IMR-90 (cell line): ENCODE data around the gene DTD1. TPM values are rescaled to one million over a fixed set of nuclear protein-coding genes. Genes with fewer than 3 reads are reported as not detected.

Source experiments
- ATAC-seq: fragments of 200-7000 bp; cut with Tn5 transposase; 2 replicates; pipeline ENCODE4 v1.9.1; 2020; ENCODE audit warnings: low read depth, mild to moderate bottlenecking, moderate library complexity
- BruUV-seq: library from RNA; stranded (reverse); fragments of 400-500 nt; replicated peaks from 2 replicates; lab custom pipeline; 2021; lab: Mats Ljungman, UMichigan
- CTCF ChIA-PET: fragments of 300-600 bp; formaldehyde crosslinking; extraction: SDS; loops from one replicate; lab custom pipeline; 2021; ENCODE audit warnings: antibody characterized with exemption; lab: Yijun Ruan, JAX
- POLR2A ChIA-PET: fragments of 300-600 bp; sonication (Branson Sonifier 250); formaldehyde crosslinking; loops from one replicate; lab custom pipeline; 2022; ENCODE audit warnings: antibody characterized with exemption; ENCODE audit not compliant: unreplicated experiment; lab: Charles Lee
- DNase-seq: peaks from one replicate; pipeline ENCODE4 v3.0.0; 2013
- H2AFZ ChIP-seq: replicated peaks from 2 replicates; pipeline ENCODE3; 2013; ENCODE audit warnings: low read length, mild to moderate bottlenecking; ENCODE audit not compliant: poor library complexity
- H2AK5ac ChIP-seq: 2 replicates; pipeline ENCODE4 v1.6.1; 2013; ENCODE audit warnings: low read depth, low read length, inconsistent platforms
- H2AK9ac ChIP-seq: replicated peaks from 2 replicates; pipeline ENCODE3; 2013; ENCODE audit warnings: mild to moderate bottlenecking, low read depth, low read length, moderate library complexity; ENCODE audit not compliant: poor library complexity
- H2BK120ac ChIP-seq: 2 replicates; pipeline ENCODE4 v1.6.1; 2013; ENCODE audit warnings: low read depth, low read length, inconsistent platforms
- H2BK15ac ChIP-seq: 3 replicates; pipeline ENCODE4 v1.6.1; 2013; ENCODE audit warnings: low read depth, low read length, inconsistent platforms
- H2BK20ac ChIP-seq: 2 replicates; pipeline ENCODE4 v1.6.1; 2013; ENCODE audit warnings: low read depth, mild to moderate bottlenecking, inconsistent platforms, low read length, moderate library complexity
- H2BK5ac ChIP-seq: 2 replicates; pipeline ENCODE4 v1.6.1; 2013; ENCODE audit warnings: mild to moderate bottlenecking, low read depth, low read length, inconsistent platforms; ENCODE audit not compliant: poor library complexity, severe bottlenecking
- H3K14ac ChIP-seq: replicated peaks from 2 replicates; pipeline ENCODE4 v1.6.1; 2013; ENCODE audit warnings: low read depth, low read length, inconsistent platforms
- H3K18ac ChIP-seq: 2 replicates; pipeline ENCODE4 v1.6.1; 2013; ENCODE audit warnings: low read depth, low read length, control low read depth
- H3K23ac ChIP-seq: 2 replicates; pipeline ENCODE4 v1.6.1; 2013; ENCODE audit warnings: low read depth, low read length, inconsistent platforms
- H3K27ac ChIP-seq: 2 replicates; pipeline ENCODE4 v1.5.1; 2013; ENCODE audit warnings: mild to moderate bottlenecking, control low read depth, low read length; ENCODE audit not compliant: insufficient read depth
- H3K27me3 ChIP-seq: 2 replicates; pipeline ENCODE4 v1.6.1; 2013; ENCODE audit warnings: low read length; ENCODE audit not compliant: control insufficient read depth, insufficient read depth
- H3K36me3 ChIP-seq: 2 replicates; pipeline ENCODE4 v1.6.1; 2013; ENCODE audit warnings: low read length, mixed read lengths; ENCODE audit not compliant: control insufficient read depth, insufficient read depth
- H3K4ac ChIP-seq: 2 replicates; pipeline ENCODE4 v1.6.1; 2013; ENCODE audit warnings: low read depth, low read length, inconsistent platforms
- H3K4me1 ChIP-seq: 2 replicates; pipeline ENCODE4 v1.6.1; 2013; ENCODE audit warnings: low read length, mixed read lengths; ENCODE audit not compliant: control insufficient read depth, insufficient read depth
- H3K4me2 ChIP-seq: 2 replicates; pipeline ENCODE4 v1.6.1; 2013; ENCODE audit warnings: low read depth, mild to moderate bottlenecking, control low read depth, low read length, moderate library complexity
- H3K4me3 ChIP-seq: 2 replicates; pipeline ENCODE4 v1.5.1; 2013; ENCODE audit warnings: low read depth, mild to moderate bottlenecking, control low read depth, low read length, moderate library complexity; ENCODE audit not compliant: insufficient read depth
- H3K56ac ChIP-seq: 2 replicates; pipeline ENCODE4 v1.6.1; 2013; ENCODE audit warnings: low read length, inconsistent platforms; ENCODE audit not compliant: insufficient read depth; ENCODE audit errors: extremely low read depth
- H3K79me1 ChIP-seq, 2 experiments: 2 replicates each; pipeline ENCODE4 v1.6.1; 2013; ENCODE audit warnings: low read length in 2 of 2, inconsistent platforms in 1 of 2, low read depth in 1 of 2
- H3K9ac ChIP-seq: 2 replicates; pipeline ENCODE4 v1.6.1; 2013; ENCODE audit warnings: low read depth, low read length, control low read depth
- H3K9me1 ChIP-seq: 2 replicates; pipeline ENCODE4 v1.6.1; 2013; ENCODE audit warnings: low read length, inconsistent platforms; ENCODE audit not compliant: insufficient read depth
- H3K9me3 ChIP-seq: 2 replicates; pipeline ENCODE4 v1.6.1; 2013; ENCODE audit warnings: low read length; ENCODE audit not compliant: control insufficient read depth, insufficient read depth
- H4K20me1 ChIP-seq: 2 replicates; pipeline ENCODE4 v1.6.1; 2013; ENCODE audit warnings: low read length, inconsistent platforms; ENCODE audit not compliant: insufficient read depth
- H4K5ac ChIP-seq: 2 replicates; pipeline ENCODE4 v1.6.1; 2013; ENCODE audit warnings: mild to moderate bottlenecking, low read depth, low read length, control low read depth
- H4K8ac ChIP-seq, 2 experiments: 2 replicates each; pipeline ENCODE4 v1.6.1; 2013; ENCODE audit warnings: low read depth in 2 of 2, low read length in 2 of 2, control low read depth in 1 of 2, inconsistent platforms in 1 of 2
- H4K91ac ChIP-seq: 2 replicates; pipeline ENCODE4 v1.6.1; 2013; ENCODE audit warnings: low read depth, low read length, inconsistent platforms; ENCODE audit not compliant: insufficient read depth
- BHLHE40 ChIP-seq: fragments of 150-350 bp; IDR thresholded peaks from 2 replicates; pipeline ENCODE4 v1.6.1; 2016; ENCODE audit warnings: mild to moderate bottlenecking, low read depth, low read length
- CEBPB ChIP-seq: IDR thresholded peaks from 2 replicates; pipeline ENCODE4 v1.6.1; 2012; ENCODE audit warnings: low read depth, low read length, improper control_type of control experiment
- CHD1 ChIP-seq: IDR thresholded peaks from 2 replicates; pipeline ENCODE4 v1.6.1; 2012; ENCODE audit warnings: low read depth, low read length, improper control_type of control experiment
- MAFK ChIP-seq: IDR thresholded peaks from 2 replicates; pipeline ENCODE4 v1.6.1; 2012; ENCODE audit warnings: low read depth, low read length, improper control_type of control experiment
- MAZ ChIP-seq: IDR thresholded peaks from 2 replicates; pipeline ENCODE4 v1.6.1; 2012; ENCODE audit warnings: low read depth, mild to moderate bottlenecking, low read length, improper control_type of control experiment, moderate library complexity, borderline replicate concordance
- MXI1 ChIP-seq: IDR thresholded peaks from 2 replicates; pipeline ENCODE4 v1.6.1; 2012; ENCODE audit warnings: low read depth, mild to moderate bottlenecking, low read length, moderate library complexity, borderline replicate concordance
- NFE2L2 ChIP-seq: fragments of 150-350 bp; IDR thresholded peaks from 2 replicates; pipeline ENCODE4 v1.6.1; 2016; ENCODE audit warnings: low read depth, mild to moderate bottlenecking, low read length
- POLR2A ChIP-seq: IDR thresholded peaks from 2 replicates; pipeline ENCODE4 v1.6.1; 2012; ENCODE audit warnings: mild to moderate bottlenecking, low read depth, low read length
- RAD21 ChIP-seq: IDR thresholded peaks from 2 replicates; pipeline ENCODE4 v1.6.1; 2012; ENCODE audit warnings: low read length, improper control_type of control experiment
- RCOR1 ChIP-seq: IDR thresholded peaks from 2 replicates; pipeline ENCODE4 v1.6.1; 2012; ENCODE audit warnings: mild to moderate bottlenecking, low read length, improper control_type of control experiment; ENCODE audit not compliant: insufficient replicate concordance
- RFX5 ChIP-seq: IDR thresholded peaks from 2 replicates; pipeline ENCODE4 v1.8.0; 2012; ENCODE audit warnings: low read depth, mild to moderate bottlenecking, low read length, moderate library complexity
- WGBS, 2 experiments: methylation state at CpG; one replicate each; pipeline versions ENCODE4 v1.1.5 to v1.1.7; 2013; ENCODE audit warnings: missing lambda C conversion rate in 2 of 2; ENCODE audit not compliant: insufficient read length in 1 of 2; ENCODE audit errors: extremely low coverage in 2 of 2; 5-methylcytosine and 5-hydroxymethylcytosine counted together
- dilution Hi-C: fragments of 300-500 bp; cut with HindIII; formaldehyde crosslinking; loops from one replicate; pipeline ENCODE4 v1.14.3; 2018; ENCODE audit warnings: low sequenced_read_pairs; ENCODE audit not compliant: unreplicated experiment
- in situ Hi-C: fragments of 300-500 bp; cut with MboI; formaldehyde crosslinking; loops from 3 replicates; pipeline ENCODE4 v1.14.3; 2019; ENCODE audit warnings: low sequenced_read_pairs, inconsistent platforms, mixed read lengths
- intact Hi-C: fragments of 100-400 bp; cut with micrococcal nuclease; formaldehyde crosslinking; loops from 2 replicates; pipeline ENCODE4 v1.10.0; 2022
- polyA plus RNA-seq, 3 experiments: library from polyadenylated mRNA; depleted of rRNA; stranded (reverse); fragments of >200 nt; gene quantifications; 2 replicates each; pipeline ENCODE4 v1.2.3, GENCODE V29; 2012; ENCODE audit warnings: low replicate concordance in 1 of 3
- total RNA-seq: library from RNA; depleted of rRNA; stranded (reverse); fragments of >200 nt; gene quantifications from 2 replicates; pipeline ENCODE4 v1.2.3, GENCODE V29; 2012
- TF ChIP-seq, protein P1 (sequence below): fragments of 150-350 bp; IDR thresholded peaks from 2 replicates; pipeline ENCODE4 v1.6.1; 2016; ENCODE audit warnings: low read depth, mild to moderate bottlenecking, low read length, moderate library complexity, borderline replicate concordance
- TF ChIP-seq, protein P2 (sequence below): conservative IDR thresholded peaks from 2 replicates; pipeline ENCODE4 v1.5.1; 2012; ENCODE audit warnings: mild to moderate bottlenecking, low read depth, low read length, improper control_type of control experiment

Gene DTD1
- total and polyA plus RNA-seq, 2 of the 4 experiments (the other 2 are of a cell fraction) = 73.1 to 101 TPM

DNA sequence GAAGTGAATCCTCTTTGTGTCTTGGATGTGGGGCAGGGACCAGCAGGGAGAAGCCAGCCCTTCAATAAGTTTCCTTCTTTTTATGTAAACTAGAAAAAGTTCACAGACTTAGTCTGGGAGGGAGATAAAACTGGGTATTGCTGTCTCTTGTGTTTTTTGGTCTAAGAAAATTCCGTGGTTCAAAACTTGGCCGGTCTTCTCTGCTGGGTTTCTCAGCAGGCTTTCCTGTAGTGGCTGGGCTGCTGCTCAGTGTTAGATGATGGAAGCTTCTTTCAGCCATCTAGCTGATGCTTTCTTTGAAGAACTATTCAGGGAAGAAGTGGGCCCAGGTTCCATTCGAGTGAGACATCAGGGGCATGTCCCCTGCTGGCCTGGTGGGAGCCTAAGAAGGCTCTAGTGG lies 155.0 kb downstream of the DTD1 start:
- Histone ChIP-seq H2BK120ac (no peak overlapping the region), H3K14ac (no peak overlapping the region), H3K79me1 (peaks cover 6 to 8% of the 10 kb centered on the region in 2 experiments; a peak in 3 of 4 replicates), H3K9me1 (peaks cover 5% of the 10 kb centered on the region), H4K20me1 (no peaks in the 10 kb centered on the region), H3K23ac (no peak overlapping the region), H2AK9ac (no peak overlapping the region), H3K4me1 (peaks cover 8% of the 10 kb centered on the region), H3K4ac (no peak overlapping the region), H4K8ac (no peak overlapping the region), H2AFZ (no peak overlapping the region), H3K18ac (no peak overlapping the region), H3K36me3 (peaks cover 9% of the 10 kb centered on the region), H2BK15ac (no peak overlapping the region), H3K9ac (no peak overlapping the region), H3K4me3 (no peak overlapping the region), H3K56ac (no peak overlapping the region), H3K4me2 (no peak overlapping the region), H3K27ac (no peak overlapping the region), H2BK20ac (no peak overlapping the region), H4K5ac (no peak overlapping the region), H3K27me3 (no peaks in the 10 kb centered on the region), H2AK5ac (no peak overlapping the region), H3K9me3 (no peaks in the 10 kb centered on the region), H4K91ac (no peak overlapping the region), H2BK5ac (no peak overlapping the region)
- BruUV-seq = no TSS peak
- ChIA-PET POLR2A (no interaction called here), CTCF (no interaction called here)
- TF ChIP-seq BHLHE40 (no peak), RCOR1 (no peak), NFE2L2 (no peak), MAZ (no peak), MAFK (no peak), RAD21 (no peak), POLR2A (no peak), RFX5 (no peak), CEBPB (no peak), CHD1 (no peak), MXI1 (no peak)
- TF ChIP-seq, protein P1, sequence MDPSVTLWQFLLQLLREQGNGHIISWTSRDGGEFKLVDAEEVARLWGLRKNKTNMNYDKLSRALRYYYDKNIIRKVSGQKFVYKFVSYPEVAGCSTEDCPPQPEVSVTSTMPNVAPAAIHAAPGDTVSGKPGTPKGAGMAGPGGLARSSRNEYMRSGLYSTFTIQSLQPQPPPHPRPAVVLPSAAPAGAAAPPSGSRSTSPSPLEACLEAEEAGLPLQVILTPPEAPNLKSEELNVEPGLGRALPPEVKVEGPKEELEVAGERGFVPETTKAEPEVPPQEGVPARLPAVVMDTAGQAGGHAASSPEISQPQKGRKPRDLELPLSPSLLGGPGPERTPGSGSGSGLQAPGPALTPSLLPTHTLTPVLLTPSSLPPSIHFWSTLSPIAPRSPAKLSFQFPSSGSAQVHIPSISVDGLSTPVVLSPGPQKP = no peak
- TF ChIP-seq, protein P2, sequence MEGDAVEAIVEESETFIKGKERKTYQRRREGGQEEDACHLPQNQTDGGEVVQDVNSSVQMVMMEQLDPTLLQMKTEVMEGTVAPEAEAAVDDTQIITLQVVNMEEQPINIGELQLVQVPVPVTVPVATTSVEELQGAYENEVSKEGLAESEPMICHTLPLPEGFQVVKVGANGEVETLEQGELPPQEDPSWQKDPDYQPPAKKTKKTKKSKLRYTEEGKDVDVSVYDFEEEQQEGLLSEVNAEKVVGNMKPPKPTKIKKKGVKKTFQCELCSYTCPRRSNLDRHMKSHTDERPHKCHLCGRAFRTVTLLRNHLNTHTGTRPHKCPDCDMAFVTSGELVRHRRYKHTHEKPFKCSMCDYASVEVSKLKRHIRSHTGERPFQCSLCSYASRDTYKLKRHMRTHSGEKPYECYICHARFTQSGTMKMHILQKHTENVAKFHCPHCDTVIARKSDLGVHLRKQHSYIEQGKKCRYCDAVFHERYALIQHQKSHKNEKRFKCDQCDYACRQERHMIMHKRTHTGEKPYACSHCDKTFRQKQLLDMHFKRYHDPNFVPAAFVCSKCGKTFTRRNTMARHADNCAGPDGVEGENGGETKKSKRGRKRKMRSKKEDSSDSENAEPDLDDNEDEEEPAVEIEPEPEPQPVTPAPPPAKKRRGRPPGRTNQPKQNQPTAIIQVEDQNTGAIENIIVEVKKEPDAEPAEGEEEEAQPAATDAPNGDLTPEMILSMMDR = no peak
- in situ Hi-C loops = no loop called here
- DNase-seq = no peak
- intact Hi-C loops = no loop called here
- no CpG with 5 or more reads among the region's 3 CpGs for WGBS, 2 experiments
- ATAC-seq = no peak
- dilution Hi-C loops = no loop called here
